GM18858 (cell line): Measurements from ENCODE around the gene RPS16.

Experiments
- ATAC-seq: cut with Tn5 transposase; IDR thresholded peaks from one replicate; pipeline ENCODE4 v1.9.1; 2021; ENCODE audit not compliant: unreplicated experiment

RPS16 gene

GRCh38 chr19:39423258-39424086 is 12.3 kb downstream of the RPS16 start:
- no peak for ATAC-seq

- no peak for ATAC-seq
These were observed 13.7 kb downstream of the RPS16 start for GRCh38 chr19:39422020-39422419.

GRCh38 chr19:39420769-39421168 is 15.0 kb downstream of the RPS16 start:
- ATAC-seq, result no peak

- ATAC-seq, result no peak
These were observed 16.7 kb downstream of the RPS16 start for GRCh38 chr19:39419003-39419402.

GRCh38 chr19:39417463-39418181 is 18.1 kb downstream of the RPS16 start:
- no peak for ATAC-seq

- ATAC-seq, result no peak
These were observed 19.3 kb downstream of the RPS16 start for GRCh38 chr19:39416152-39417120.

- no peak for ATAC-seq
These were observed 20.4 kb downstream of the RPS16 start for GRCh38 chr19:39415111-39416046.

- ATAC-seq, result no peak
These were observed 21.7 kb downstream of the RPS16 start for GRCh38 chr19:39413911-39414608.

GRCh38 chr19:39413272-39413910 is 22.4 kb downstream of the RPS16 start:
- no peak for ATAC-seq

GRCh38 chr19:39412867-39413271 is 22.9 kb downstream of the RPS16 start:
- no peak for ATAC-seq

GRCh38 chr19:39412100-39412866 is 23.5 kb downstream of the RPS16 start, which contains the start of gene PLEKHG2:
Gene PLEKHG2, plus strand, starts transcription at chr19:39412669. Its CDS starts 1,418 bp downstream, at chr19:39414087.
- ATAC-seq, result peak; percentile 50

GRCh38 chr19:39411832-39412099 is 24.0 kb downstream of the RPS16 start:
- peak; percentile 10 for ATAC-seq

GRCh38 chr19:39411081-39411831 is 24.5 kb downstream of the RPS16 start:
- no peak for ATAC-seq

GRCh38 chr19:39410831-39411080 is 25.0 kb downstream of the RPS16 start:
- ATAC-seq, result no peak

- no peak for ATAC-seq
These were observed 25.5 kb downstream of the RPS16 start for GRCh38 chr19:39410017-39410830.

GRCh38 chr19:39409208-39410016 is 26.3 kb downstream of the RPS16 start:
- no peak for ATAC-seq
